HG03558 (cell line): ENCODE results near the gene H2AZ1.
"Not testable (repeated sequence)": the region's sequence is repeated elsewhere in the genome, so short reads cannot be mapped to it uniquely, and the experiment has no call there.

Experiments
- ATAC-seq: cut with Tn5 transposase; IDR thresholded peaks from one replicate; pipeline ENCODE4 v1.9.1; 2021; ENCODE audit warnings: moderate number of reproducible peaks; ENCODE audit not compliant: unreplicated experiment; ENCODE audit errors: extremely low read depth

The H2AZ1 gene

GRCh38 chr4:99949999-99950912, at the start of gene H2AZ1:
Gene H2AZ1 (minus strand): TSS chr4:99950275. CDS start chr4:99950170, 105 bp downstream.
- ATAC-seq = peak; percentile 42

GRCh38 chr4:99998062-99998867, 48.2 kb upstream of the H2AZ1 start:
- no peak for ATAC-seq

GRCh38 chr4:99991741-99992140, 41.7 kb upstream of the H2AZ1 start:
- no peak for ATAC-seq

- ATAC-seq = no peak
These were observed 37.6 kb upstream of the H2AZ1 start for GRCh38 chr4:99987681-99988080.

GRCh38 chr4:99986792-99987191, 36.7 kb upstream of the H2AZ1 start:
- no peak for ATAC-seq

GRCh38 chr4:99983289-99983943, 33.3 kb upstream of the H2AZ1 start:
- ATAC-seq = no peak

- ATAC-seq = no peak
These were observed 29.8 kb upstream of the H2AZ1 start for GRCh38 chr4:99979872-99980271.

GRCh38 chr4:99971453-99972111, 21.5 kb upstream of the H2AZ1 start:
- no peak for ATAC-seq

GRCh38 chr4:99968330-99968729, 18.3 kb upstream of the H2AZ1 start:
- ATAC-seq = no peak

- no peak for ATAC-seq
These were observed 16.6 kb upstream of the H2AZ1 start for GRCh38 chr4:99966692-99967091.

GRCh38 chr4:99965674-99966350, 15.7 kb upstream of the H2AZ1 start:
- no peak for ATAC-seq

- ATAC-seq = no peak
These were observed 15.1 kb upstream of the H2AZ1 start for GRCh38 chr4:99965173-99965572.

GRCh38 chr4:99961711-99962110, 11.6 kb upstream of the H2AZ1 start:
- ATAC-seq = no peak

GRCh38 chr4:99960648-99961047, 10.6 kb upstream of the H2AZ1 start:
- ATAC-seq = no peak

- ATAC-seq = not testable (repeated sequence)
These were observed 8.1 kb upstream of the H2AZ1 start for GRCh38 chr4:99958207-99958606.

- ATAC-seq = no peak
These were observed 809 bp upstream of the H2AZ1 start for GRCh38 chr4:99950913-99951254.

GRCh38 chr4:99949034-99949998, 759 bp downstream of the H2AZ1 start:
- peak; percentile 17 for ATAC-seq

GRCh38 chr4:99947608-99948007, 2.5 kb downstream of the H2AZ1 start:
- ATAC-seq = no peak

GRCh38 chr4:99947190-99947578, 2.9 kb downstream of the H2AZ1 start:
- no peak for ATAC-seq
